LNCaP clone FGC (cell line): ENCODE measurements around the gene FER.

ENCODE experiments used
- DNase-seq: peaks from one replicate; pipeline ENCODE4 v3.0.0-alpha.2; 2011; ENCODE audit warnings: low read depth
- H3K4me3 ChIP-seq: 2 replicates; pipeline ENCODE4 v1.5.1; 2011; ENCODE audit warnings: mild to moderate bottlenecking, low read depth, low read length, control low read depth
- TF ChIP-seq, protein P1 (sequence below): IDR thresholded peaks from 2 replicates; pipeline ENCODE4 v1.5.1; 2012; ENCODE audit warnings: mild to moderate bottlenecking; ENCODE audit not compliant: control insufficient read depth, insufficient read depth; ENCODE audit errors: extremely low read depth

Gene FER

DNA sequence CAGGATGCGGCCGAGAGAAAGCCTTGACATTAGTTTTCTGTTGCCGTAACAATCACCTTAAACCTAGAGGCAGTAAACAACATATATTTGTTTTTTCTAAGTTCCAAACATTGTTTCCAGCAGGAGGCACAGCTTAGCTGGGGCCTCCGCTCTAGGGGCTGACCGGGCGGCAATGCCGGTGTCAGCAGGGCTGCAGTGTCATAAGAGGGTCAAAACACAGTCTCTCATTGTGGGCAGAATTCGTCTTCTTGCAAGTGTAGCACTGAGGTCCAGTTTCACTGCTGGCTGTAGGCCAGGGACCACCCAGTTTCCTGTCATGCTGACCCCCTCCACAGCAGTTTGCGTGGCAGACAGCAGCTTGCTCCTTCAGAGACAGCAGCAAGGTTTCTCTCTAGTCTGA, 475.8 kb downstream of the FER start:
- H3K4me3 ChIP-seq = no peak overlapping the region
- TF ChIP-seq, protein P1, sequence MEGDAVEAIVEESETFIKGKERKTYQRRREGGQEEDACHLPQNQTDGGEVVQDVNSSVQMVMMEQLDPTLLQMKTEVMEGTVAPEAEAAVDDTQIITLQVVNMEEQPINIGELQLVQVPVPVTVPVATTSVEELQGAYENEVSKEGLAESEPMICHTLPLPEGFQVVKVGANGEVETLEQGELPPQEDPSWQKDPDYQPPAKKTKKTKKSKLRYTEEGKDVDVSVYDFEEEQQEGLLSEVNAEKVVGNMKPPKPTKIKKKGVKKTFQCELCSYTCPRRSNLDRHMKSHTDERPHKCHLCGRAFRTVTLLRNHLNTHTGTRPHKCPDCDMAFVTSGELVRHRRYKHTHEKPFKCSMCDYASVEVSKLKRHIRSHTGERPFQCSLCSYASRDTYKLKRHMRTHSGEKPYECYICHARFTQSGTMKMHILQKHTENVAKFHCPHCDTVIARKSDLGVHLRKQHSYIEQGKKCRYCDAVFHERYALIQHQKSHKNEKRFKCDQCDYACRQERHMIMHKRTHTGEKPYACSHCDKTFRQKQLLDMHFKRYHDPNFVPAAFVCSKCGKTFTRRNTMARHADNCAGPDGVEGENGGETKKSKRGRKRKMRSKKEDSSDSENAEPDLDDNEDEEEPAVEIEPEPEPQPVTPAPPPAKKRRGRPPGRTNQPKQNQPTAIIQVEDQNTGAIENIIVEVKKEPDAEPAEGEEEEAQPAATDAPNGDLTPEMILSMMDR = no peak
- DNase-seq = no peak

DNA sequence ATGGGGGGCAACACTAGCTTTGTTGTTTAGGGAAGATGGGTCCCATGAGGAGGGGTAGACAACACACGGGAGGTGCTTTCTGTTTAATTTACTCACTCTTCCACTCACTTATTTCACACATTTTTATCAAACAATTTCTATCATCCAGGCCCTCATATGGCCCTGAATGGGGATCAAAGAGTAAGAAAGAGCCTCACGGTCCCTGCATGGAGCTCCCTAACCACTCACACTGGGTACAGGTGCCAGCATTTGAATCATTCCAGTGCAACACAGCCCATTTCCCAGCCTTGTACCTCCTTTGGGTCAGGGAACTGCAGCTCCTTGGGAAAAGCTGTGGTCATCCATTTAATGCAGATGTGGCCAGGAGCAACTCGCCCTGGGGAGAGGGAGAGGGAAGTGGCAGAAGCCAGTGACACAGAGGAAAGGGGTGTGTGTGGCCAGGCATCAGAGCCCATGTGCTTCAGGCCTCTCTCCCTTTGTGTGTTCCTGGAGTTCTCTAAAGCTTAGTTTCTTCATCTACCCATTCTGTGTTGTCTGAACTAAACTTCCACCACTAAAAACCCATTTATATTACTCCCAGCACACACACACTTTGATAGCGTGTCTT, 476.7 kb downstream of the FER start:
- no peak for DNase-seq
- no peak overlapping the region for H3K4me3 ChIP-seq
- TF ChIP-seq, protein P1 = no peak

- no peak for DNase-seq
- TF ChIP-seq, protein P1 = no peak
- H3K4me3 ChIP-seq = no peak overlapping the region
Observed at GRCh38 chr5:109225716-109226625, 478.3 kb downstream of the FER start.

GRCh38 chr5:109230369-109230768, 482.7 kb downstream of the FER start:
- no peak for DNase-seq
- no peak overlapping the region for H3K4me3 ChIP-seq
- TF ChIP-seq, protein P1 = no peak

GRCh38 chr5:109231331-109231730, 483.6 kb downstream of the FER start:
- DNase-seq = no peak
- no peak overlapping the region for H3K4me3 ChIP-seq
- TF ChIP-seq, protein P1 = no peak

DNA sequence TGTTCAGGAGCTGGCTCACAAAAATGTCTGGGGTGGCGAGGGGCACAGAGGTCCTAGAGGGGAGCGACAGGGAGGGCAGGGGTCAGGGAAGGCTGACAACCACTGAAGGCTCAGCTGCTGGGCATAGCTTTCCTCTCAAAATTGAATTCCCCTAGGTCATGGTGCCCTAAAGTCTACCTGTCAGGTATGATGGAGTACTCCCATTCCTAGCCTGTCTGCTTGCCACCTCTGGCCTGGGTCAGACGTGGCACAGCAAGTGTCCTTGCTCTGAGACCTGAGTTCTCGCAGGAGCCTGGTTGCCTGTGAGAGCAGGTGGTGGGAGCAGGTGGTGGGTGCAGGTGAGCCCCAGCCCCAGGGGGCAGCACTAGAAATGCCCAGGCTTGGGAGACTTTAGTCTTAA, 486.7 kb downstream of the FER start:
- no peak for DNase-seq
- TF ChIP-seq, protein P1 = no peak
- no peak overlapping the region for H3K4me3 ChIP-seq
